Measurements from ENCODE around the gene ANLN. TPM values are rescaled to one million over a fixed set of nuclear protein-coding genes. Genes with fewer than 3 reads are reported as not detected.

ANLN gene
- polyA plus RNA-seq, 1 donor (not counting 4 experiments of a cell fraction or from before 2014, with no cell fraction given): 65.8 TPM

DNA sequence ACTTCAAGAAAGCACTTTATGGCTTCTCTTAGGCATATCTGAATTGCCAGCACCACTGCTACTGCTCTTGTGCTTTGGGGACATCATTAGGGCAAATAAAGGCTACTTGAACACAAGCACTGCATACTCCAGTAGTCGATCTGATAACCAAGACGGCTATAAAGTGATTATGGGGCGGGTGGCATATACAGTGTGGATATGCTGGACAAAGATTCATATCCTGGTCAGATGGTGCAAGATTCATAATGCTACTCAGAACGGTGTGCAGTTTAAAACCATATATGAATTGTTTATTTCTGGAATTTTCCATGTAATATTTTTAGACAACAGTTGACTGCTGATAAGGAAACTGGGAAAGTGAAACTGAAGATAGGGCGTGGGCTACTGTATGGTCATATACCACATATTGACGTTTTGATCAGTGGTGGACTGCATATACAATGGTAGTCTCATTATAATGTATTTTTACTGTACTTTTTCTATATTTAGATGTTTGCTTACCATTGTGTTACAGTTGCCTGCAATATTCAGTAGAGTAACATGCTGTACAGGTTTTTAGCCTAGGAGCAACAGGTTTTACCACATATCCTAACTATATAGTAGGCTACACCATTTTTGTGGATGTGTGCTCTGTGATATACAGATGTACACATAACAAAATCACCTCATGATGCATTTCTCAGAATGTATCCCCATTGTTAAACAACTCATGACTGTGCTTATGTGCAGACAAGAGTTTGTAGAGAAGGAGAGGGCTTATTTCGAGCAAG lies 15.2 kb downstream of the ANLN start:
- no peak overlapping the region for H3K9ac ChIP-seq (ENCODE audit: control insufficient read depth, extremely low read depth, insufficient read depth, low read length)
- peaks cover 63% of the 10 kb centered on the region for H3K79me2 ChIP-seq (ENCODE audit: control insufficient read depth, insufficient read depth, low read length)
- no peak overlapping the region for H3K27ac ChIP-seq (ENCODE audit: control insufficient read depth, insufficient read depth, low read length)
- no peak overlapping the region for H3K4me3 ChIP-seq (ENCODE audit: control insufficient read depth in 2 of 3, extremely low read depth in 1 of 3, insufficient read depth in 2 of 3, low read depth in 1 of 3, low read length in 3 of 3)
- TF ChIP-seq, protein P1, sequence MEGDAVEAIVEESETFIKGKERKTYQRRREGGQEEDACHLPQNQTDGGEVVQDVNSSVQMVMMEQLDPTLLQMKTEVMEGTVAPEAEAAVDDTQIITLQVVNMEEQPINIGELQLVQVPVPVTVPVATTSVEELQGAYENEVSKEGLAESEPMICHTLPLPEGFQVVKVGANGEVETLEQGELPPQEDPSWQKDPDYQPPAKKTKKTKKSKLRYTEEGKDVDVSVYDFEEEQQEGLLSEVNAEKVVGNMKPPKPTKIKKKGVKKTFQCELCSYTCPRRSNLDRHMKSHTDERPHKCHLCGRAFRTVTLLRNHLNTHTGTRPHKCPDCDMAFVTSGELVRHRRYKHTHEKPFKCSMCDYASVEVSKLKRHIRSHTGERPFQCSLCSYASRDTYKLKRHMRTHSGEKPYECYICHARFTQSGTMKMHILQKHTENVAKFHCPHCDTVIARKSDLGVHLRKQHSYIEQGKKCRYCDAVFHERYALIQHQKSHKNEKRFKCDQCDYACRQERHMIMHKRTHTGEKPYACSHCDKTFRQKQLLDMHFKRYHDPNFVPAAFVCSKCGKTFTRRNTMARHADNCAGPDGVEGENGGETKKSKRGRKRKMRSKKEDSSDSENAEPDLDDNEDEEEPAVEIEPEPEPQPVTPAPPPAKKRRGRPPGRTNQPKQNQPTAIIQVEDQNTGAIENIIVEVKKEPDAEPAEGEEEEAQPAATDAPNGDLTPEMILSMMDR (optimal IDR thresholded peaks at IDR 0.05 in 1 of 3, IDR thresholded peaks at IDR 0.05 in 1 of 3, conservative IDR thresholded peaks at IDR 0.05 in 1 of 3; ENCODE audit: extremely low read depth in 1 of 3, insufficient read depth in 2 of 3, low read length in 3 of 3): no peak
- no peak for TF ChIP-seq EZH2 (IDR thresholded peaks at IDR 0.05; ENCODE audit: low read length)
- no peaks in the 10 kb centered on the region for H3K27me3 ChIP-seq (ENCODE audit: control insufficient read depth, extremely low read depth, insufficient read depth, low read length)
- H4K20me1 ChIP-seq (ENCODE audit: control insufficient read depth, extremely low read depth, insufficient read depth, low read length): no peaks in the 10 kb centered on the region
- no peak overlapping the region for H3K4me2 ChIP-seq (ENCODE audit: control insufficient read depth, extremely low read depth, insufficient read depth, low read depth, low read length)
- H3K36me3 ChIP-seq (ENCODE audit: control insufficient read depth in 2 of 2, extremely low read depth in 1 of 2, insufficient read depth in 2 of 2, low read length in 2 of 2): peaks cover 0 to 23% of the 10 kb centered on the region in 2 experiments
- H3K9me3 ChIP-seq (ENCODE audit: control insufficient read depth, low read depth, low read length): no peaks in the 10 kb centered on the region
- DNase-seq (ENCODE audit: low read depth, low spot score): no peak
- H2AFZ ChIP-seq (ENCODE audit: control insufficient read depth, low read length): no peak overlapping the region
- H3K4me1 ChIP-seq (ENCODE audit: control insufficient read depth, extremely low read depth, insufficient read depth, low read length): no peaks in the 10 kb centered on the region
- dilution Hi-C loops (cut with MboI; ENCODE audit: extremely low pct_ligation_motif_present, low sequenced_read_pairs): no loop called here
- H3K9me1 ChIP-seq (ENCODE audit: control insufficient read depth, extremely low read depth, insufficient read depth, low read length): no peaks in the 10 kb centered on the region
- peak; percentile 61 for FAIRE-seq

DNA sequence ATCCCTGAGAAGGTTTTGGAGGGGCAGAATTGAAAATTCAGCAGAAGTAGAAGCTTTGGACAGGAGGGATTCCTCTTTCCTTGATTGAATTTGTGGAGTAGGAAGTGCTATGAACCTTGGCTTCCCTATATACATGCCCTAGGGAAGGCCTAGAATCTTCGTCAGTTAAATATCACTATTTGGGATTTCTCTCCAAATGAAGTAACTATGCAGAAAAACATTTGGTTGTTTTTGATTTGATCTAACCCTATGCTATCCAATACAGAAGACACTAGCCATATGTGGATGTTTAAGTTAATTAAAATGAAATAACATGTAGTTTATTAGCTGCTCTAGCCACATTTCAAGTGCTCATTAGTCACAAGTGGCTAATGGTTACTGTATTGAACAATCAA lies 15.7 kb downstream of the ANLN start:
- peaks cover 59% of the 10 kb centered on the region for H3K79me2 ChIP-seq (ENCODE audit: control insufficient read depth, insufficient read depth, low read length)
- no peaks in the 10 kb centered on the region for H4K20me1 ChIP-seq (ENCODE audit: control insufficient read depth, extremely low read depth, insufficient read depth, low read length)
- H2AFZ ChIP-seq (ENCODE audit: control insufficient read depth, low read length): no peak overlapping the region
- TF ChIP-seq EZH2 (IDR thresholded peaks at IDR 0.05; ENCODE audit: low read length): no peak
- TF ChIP-seq, protein P1 (optimal IDR thresholded peaks at IDR 0.05 in 1 of 3, IDR thresholded peaks at IDR 0.05 in 1 of 3, conservative IDR thresholded peaks at IDR 0.05 in 1 of 3; ENCODE audit: extremely low read depth in 1 of 3, insufficient read depth in 2 of 3, low read length in 3 of 3): no peak
- H3K4me1 ChIP-seq (ENCODE audit: control insufficient read depth, extremely low read depth, insufficient read depth, low read length): no peaks in the 10 kb centered on the region
- H3K27me3 ChIP-seq (ENCODE audit: control insufficient read depth, extremely low read depth, insufficient read depth, low read length): no peaks in the 10 kb centered on the region
- FAIRE-seq (no peak), DNase-seq (ENCODE audit: low read depth, low spot score) (no peak)
- peaks cover 0 to 25% of the 10 kb centered on the region in 2 experiments for H3K36me3 ChIP-seq (ENCODE audit: control insufficient read depth in 2 of 2, extremely low read depth in 1 of 2, insufficient read depth in 2 of 2, low read length in 2 of 2)
- dilution Hi-C loops (cut with MboI; ENCODE audit: extremely low pct_ligation_motif_present, low sequenced_read_pairs): no loop called here
- H3K4me2 ChIP-seq (ENCODE audit: control insufficient read depth, extremely low read depth, insufficient read depth, low read depth, low read length): no peak overlapping the region
- H3K9me1 ChIP-seq (ENCODE audit: control insufficient read depth, extremely low read depth, insufficient read depth, low read length): no peaks in the 10 kb centered on the region
- no peak overlapping the region for H3K4me3 ChIP-seq (ENCODE audit: control insufficient read depth in 2 of 3, extremely low read depth in 1 of 3, insufficient read depth in 2 of 3, low read depth in 1 of 3, low read length in 3 of 3)
- no peak overlapping the region for H3K27ac ChIP-seq (ENCODE audit: control insufficient read depth, insufficient read depth, low read length)
- H3K9ac ChIP-seq (ENCODE audit: control insufficient read depth, extremely low read depth, insufficient read depth, low read length): no peak overlapping the region
- H3K9me3 ChIP-seq (ENCODE audit: control insufficient read depth, low read depth, low read length): no peaks in the 10 kb centered on the region

Data from keratinocyte (primary cell).